GM12864 (cell line): ENCODE measurements around the gene ASIC3.

ENCODE experiments used
- DNase-seq: peaks from one replicate; pipeline ENCODE4 v3.0.0-alpha.2; 2011; ENCODE audit warnings: low read depth
- H3K4me3 ChIP-seq: 2 replicates; pipeline ENCODE4 v1.5.1; 2011; ENCODE audit warnings: mild to moderate bottlenecking, low read depth, low read length, control low read depth
- TF ChIP-seq, protein P1 (sequence below): IDR thresholded peaks from 2 replicates; pipeline ENCODE4 v1.5.1; 2011; ENCODE audit warnings: low read depth, mild to moderate bottlenecking, moderate library complexity, low read length, control low read depth, inconsistent platforms; ENCODE audit errors: missing control alignments

The ASIC3 gene

DNA sequence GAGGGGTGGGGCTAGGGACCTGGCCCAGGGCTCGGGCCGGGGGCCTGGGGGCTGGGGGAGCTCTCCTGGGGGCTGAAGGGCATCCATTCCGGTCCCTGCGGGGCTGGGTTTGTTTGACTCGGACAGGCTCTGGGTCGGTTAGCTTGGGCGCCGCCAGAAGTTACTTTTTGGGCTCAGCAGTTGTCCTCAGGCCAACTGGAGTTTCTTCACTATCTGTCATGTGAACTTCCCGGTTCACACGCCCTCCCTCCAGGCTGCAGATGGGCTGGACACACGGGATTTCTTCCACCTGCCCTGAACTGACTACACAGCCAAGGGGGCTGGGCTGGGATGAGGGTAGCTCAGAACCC lies 14.9 kb downstream of the ASIC3 start:
- H3K4me3 ChIP-seq: no peak overlapping the region
- DNase-seq: no peak
- TF ChIP-seq, protein P1, sequence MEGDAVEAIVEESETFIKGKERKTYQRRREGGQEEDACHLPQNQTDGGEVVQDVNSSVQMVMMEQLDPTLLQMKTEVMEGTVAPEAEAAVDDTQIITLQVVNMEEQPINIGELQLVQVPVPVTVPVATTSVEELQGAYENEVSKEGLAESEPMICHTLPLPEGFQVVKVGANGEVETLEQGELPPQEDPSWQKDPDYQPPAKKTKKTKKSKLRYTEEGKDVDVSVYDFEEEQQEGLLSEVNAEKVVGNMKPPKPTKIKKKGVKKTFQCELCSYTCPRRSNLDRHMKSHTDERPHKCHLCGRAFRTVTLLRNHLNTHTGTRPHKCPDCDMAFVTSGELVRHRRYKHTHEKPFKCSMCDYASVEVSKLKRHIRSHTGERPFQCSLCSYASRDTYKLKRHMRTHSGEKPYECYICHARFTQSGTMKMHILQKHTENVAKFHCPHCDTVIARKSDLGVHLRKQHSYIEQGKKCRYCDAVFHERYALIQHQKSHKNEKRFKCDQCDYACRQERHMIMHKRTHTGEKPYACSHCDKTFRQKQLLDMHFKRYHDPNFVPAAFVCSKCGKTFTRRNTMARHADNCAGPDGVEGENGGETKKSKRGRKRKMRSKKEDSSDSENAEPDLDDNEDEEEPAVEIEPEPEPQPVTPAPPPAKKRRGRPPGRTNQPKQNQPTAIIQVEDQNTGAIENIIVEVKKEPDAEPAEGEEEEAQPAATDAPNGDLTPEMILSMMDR: no peak

GRCh38 chr7:151064454-151064853 lies 16.1 kb downstream of the ASIC3 start:
- TF ChIP-seq, protein P1: no peak
- H3K4me3 ChIP-seq: no peak overlapping the region
- no peak for DNase-seq

- H3K4me3 ChIP-seq: no peak overlapping the region
- TF ChIP-seq, protein P1: no peak
- DNase-seq: no peak
Measured at GRCh38 chr7:151064993-151065392, 16.7 kb downstream of the ASIC3 start.

DNA sequence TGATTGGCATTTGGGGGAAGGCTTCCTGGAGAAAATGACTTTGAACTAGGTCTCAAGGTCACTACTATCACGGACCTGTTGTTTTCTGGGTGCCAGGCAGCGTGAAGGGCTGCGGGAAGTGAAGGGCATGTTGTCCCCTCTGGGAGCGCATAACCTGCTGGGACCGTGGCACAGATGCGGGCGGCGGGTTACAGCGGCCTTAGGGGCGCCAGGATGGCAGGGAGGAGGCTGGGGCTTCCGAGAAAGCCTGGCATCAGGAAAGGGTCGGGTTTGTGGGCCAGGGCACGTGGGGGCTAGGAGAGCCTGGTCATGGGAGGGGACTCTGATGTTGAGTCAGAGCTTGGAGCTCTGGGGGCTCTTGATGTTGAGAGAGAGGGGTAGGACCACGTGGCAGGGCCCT lies 17.2 kb downstream of the ASIC3 start:
- DNase-seq: no peak
- TF ChIP-seq, protein P1: no peak
- H3K4me3 ChIP-seq: no peak overlapping the region

DNA sequence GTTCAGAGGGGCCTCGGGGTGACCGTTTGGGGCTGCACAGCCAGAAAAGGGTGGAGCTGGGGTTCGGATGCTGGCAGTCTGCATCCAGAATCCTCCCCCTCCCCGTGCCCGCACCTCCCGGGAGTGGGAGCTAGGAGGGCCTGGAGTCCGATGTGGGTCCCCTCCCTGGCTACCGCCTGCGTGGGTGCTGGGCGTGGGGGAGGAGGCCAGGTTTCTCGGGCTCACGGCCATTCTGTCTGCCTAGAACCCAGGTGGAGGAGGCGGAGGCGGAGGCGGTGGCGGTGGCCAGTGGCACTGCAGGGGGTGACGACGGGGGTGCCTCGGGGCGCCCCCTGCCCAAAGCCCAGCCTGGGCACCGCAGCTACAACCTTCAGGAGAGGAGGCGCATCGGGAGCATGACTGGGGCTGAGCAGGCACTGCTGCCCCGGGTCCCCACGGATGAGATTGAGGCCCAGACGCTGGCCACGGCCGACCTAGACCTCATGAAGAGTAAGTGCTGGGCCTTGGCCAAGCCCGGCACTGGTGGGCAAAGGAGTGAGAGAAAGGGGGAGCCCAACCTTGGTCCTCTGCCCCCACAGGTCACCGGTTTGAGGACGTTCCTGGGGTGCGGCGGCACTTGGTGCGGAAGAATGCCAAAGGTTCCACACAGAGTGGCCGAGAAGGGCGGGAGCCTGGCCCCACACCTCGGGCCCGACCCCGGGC lies 18.1 kb downstream of the ASIC3 start:
- no peak for DNase-seq
- no peak overlapping the region for H3K4me3 ChIP-seq
- TF ChIP-seq, protein P1: no peak

DNA sequence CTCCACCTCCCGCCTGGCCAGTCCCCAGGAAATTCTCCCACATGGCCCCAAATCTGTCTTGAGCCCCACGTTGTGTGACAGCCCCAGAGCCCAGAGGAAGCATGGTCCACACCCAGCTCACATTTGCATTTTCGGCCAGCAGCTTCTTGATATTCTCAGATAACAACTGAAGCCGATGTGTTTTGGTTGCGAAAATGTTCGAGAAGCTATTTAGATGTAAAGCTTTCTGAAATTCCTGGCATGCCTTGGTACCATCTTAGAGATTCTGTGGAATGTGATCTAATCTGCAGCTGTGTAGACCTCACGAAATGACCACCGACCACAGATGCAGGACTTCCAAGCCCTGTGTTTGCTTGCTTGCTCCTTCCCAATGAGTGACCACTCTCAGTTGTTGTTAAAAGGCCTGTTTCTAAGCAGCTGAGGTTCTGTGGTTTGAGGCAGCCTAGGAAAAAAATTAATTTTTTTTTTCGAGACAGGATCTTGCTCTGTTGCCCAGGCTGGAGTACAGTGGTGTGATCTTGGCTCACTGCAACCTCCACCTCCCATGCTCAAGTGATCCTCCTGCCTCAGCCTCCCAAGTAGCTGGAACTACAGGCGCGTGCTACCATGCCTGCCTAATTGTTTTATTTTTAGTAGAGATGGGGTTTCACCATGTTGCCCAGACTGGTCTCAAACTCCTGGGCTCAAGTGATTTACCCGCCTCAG lies 19.9 kb downstream of the ASIC3 start:
- DNase-seq: no peak
- TF ChIP-seq, protein P1: no peak
- no peak overlapping the region for H3K4me3 ChIP-seq
